ENCODE measurements around the gene SPTB. TPM values are rescaled to one million over a fixed set of nuclear protein-coding genes. Genes with fewer than 3 reads are reported as not detected.

SPTB gene
- total RNA-seq, 1 donor from 2014 or later, result 0.10 TPM

DNA sequence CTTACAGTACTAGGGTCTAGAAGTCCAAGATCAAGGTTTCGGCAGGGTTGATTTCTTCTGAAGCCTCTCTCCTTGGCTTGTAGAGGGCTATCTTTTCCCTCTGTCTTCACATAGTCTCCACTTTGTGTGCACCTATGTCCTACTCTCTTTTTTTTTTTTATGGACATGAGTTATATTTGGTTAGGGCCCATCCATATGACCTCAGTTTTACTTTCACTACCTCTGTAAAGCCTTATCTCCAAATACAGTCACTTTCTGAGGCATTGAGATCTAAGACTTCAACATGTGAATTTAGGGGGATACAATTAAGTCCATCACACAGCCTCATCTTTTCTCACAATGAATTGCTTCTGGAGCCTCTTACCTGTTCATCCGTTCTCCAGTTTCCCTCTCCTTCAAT, 5.9 kb upstream of the SPTB start:
- no peak for DNase-seq (ENCODE audit: low read depth)

DNA sequence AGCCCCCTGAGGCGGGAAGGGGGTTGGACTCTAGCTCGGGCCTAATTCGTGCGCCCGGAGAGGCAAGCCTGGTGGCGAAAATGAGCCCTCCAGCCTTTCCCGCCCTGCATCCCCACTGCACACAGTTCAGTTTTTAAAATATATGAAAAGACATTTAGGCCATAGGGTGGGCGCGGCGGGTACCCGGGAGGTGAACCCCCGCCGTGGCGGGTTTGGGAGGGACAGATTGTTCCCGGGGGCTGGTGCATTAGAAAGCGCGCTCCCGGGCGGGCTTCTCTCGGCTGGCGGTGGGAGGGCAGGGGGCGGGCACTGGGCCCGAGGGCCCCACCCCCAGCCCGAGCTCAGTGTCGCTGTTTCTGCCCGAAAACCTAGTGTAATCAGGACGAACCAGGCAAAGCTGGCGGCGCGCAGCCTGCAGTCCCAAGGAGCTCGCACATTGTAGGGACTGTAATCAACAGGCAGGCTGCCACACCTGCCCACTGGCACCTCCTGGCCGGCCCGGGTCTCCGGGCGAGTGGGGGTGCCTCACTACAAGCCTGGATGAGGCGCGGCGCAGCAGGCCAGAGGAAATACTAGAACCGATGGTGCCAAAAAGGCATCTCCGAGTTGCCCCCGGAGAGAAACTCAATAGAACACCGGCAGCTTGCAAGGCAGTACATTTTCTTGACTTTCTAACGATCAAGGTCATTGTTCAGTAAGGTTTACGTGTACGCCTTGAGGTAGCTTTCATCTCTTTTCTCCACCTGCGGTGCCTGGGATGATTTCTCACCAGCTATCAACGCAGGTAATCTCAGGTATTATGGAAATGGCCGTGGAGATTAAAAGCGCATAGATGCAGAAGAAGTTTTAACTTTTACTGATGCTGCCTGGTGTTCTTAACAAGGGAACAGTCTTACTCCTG, 764 bp upstream of the SPTB start:
- no peak for DNase-seq (ENCODE audit: low read depth)

DNA sequence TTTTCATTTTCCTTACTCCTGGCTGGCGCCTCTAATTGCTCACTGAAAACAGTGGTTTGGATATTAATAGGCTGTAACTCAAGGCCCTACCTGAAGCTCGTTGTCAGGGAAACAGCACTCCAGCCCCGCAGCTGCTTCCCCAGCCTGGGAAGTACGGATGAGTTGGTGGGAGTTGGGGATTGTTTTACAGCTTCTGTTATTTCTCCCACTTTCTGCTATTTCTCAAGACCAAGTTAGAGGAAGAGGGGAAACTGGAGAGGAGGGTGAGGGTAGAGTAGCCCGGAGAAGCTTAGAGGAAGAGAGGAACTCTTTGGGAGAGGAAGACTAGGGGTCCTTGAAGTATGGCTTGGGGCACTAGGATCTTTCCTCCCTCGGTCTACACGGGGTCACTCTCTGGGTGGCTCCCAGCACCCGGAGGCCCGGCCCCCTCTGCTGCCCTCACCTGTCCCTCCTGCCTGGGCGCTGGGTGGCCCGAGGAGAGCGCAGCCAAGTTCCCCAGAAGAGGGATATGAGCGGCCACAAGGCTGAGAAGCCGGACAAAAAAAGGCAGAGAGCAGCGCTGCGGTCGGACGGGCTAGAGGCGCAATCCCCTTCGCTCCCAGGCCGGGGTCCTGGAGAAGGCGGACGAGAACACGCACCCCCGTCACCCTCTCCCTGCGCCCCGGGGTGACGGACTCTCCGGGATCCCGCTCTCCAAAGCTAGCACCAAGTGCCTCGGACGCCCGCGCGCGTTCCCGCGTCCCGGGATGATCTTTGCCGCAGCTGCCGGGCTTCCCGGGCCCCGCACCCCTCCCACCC, 671 bp downstream of the SPTB start:
- DNase-seq (ENCODE audit: low read depth), result no peak

DNA sequence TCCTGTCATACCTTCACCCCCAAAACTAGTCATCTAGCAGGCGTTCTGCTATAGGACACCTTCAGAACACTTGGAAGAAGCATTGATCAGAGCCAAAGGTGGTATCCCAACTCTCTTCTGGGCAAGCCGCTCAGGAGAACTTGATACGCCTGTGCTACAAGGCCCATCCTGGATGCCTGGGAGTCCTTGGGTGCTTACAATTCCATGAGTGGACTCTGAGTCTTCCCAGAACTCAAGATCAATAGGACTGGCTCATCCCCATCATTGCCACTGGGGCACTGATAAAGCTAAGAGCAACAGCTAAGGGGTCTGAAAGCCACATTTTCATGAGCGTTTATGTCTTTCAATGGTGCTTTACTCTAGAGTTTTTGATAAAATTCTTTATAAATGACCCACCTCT, 1.9 kb downstream of the SPTB start:
- no peak for DNase-seq (ENCODE audit: low read depth)

DNA sequence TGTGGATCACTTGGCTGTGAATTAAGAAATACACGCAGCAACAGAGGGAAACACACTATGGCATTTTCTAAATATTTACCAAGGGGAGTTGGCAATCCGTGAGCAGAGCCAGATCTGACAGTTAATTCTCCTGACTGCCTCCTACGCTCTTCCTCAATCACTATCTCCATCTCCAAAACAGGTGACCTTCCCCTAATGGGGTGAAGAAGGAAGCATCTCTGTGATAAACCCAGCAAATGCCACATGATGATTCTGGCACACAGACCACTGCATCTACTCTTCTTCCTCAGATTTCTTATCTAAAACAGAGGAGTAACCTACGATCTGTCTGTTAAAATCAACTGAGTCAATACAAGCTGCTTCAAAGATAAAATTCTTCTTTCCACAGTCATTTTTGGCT, 4.4 kb downstream of the SPTB start:
- DNase-seq (ENCODE audit: low read depth), result no peak

DNA sequence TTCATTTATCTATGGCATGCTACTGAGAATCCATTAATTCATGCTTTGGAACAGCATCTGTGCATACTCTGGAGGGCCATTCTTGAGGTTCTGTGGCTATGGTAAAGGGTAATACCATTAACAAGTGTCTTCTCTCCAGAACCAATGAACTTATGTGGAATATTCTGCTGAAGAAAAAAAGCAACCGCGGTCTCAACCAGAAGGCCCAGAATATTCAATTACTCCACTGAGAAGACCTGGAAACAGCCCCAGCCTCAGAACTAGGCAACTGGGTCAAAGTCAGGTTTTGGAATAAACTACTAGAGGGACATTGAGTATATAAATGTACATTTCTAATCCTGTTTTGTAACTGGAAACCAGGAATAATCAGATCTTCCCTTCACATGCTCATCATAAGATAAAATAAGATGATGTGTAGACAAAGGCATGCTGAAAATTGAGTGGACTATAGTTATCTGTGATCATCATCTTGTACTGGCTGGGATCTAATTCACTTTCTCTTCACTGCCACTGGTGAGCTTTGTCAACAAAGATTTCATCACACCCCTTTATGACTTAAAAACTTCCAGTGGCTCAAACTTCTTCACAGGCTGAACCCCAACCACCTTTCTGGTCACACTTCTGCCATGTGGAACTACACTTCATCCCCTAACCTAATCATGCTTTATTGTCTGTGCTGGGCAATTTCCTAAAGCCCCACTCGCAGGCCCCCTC, 6.0 kb downstream of the SPTB start:
- DNase-seq (ENCODE audit: low read depth), result no peak

DNA sequence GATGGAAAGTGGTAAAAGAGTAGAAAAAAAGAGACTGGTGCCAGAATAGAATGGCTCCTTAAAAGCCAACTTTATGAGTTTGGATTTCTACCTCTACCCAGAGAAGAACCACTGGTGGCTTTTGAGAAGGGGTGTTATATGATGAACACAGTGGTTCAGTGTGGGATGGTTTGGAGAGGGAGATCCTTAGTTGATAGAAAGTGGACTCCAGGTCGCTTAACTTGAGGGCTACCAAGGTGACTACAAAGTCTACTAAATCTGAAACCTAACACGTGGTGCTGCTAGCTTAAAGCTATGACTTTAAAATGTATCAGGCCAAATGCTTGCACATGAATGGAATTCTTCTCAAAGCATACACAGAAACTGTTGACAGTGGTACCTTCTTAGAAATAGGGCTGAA, 8.4 kb downstream of the SPTB start:
- no peak for DNase-seq (ENCODE audit: low read depth)

DNA sequence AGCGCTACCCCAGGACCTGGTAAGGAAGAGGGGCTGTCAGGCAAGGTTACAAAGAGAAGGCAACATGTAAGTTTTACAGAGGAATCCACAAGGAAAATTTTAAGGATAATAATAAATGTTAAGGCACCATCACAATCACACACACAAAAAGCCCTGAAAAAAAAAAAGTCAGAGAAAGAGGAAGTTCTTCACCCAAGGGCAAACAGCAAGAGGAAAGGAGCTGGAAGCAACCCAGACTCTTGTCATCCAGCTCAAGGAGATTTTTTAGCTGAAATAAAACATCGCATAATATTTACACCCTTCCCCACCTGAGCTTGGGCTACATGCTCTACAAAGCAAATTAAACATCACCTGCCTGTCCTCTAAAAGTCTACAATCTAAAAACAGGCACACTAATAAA, 9.5 kb downstream of the SPTB start:
- no peak for DNase-seq (ENCODE audit: low read depth)

DNA sequence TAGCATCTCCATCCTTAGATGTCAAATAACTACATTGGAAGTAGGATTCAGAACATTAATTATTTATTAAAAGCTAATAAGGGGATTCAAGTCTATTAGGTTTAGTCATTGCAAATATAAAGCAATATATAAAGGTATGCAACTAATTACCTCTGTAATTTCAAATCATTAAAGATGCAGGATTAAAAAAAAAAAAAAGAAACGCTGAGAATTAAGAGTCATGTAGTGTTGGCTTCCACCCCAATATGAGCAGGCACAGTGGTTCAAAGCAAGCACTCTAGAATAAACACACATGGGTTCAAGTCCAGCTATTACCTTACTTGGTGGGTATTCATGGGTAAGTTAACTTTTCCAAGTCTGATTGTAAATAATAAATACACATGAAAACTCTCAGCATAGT, 10.9 kb downstream of the SPTB start:
- DNase-seq (ENCODE audit: low read depth), result no peak

DNA sequence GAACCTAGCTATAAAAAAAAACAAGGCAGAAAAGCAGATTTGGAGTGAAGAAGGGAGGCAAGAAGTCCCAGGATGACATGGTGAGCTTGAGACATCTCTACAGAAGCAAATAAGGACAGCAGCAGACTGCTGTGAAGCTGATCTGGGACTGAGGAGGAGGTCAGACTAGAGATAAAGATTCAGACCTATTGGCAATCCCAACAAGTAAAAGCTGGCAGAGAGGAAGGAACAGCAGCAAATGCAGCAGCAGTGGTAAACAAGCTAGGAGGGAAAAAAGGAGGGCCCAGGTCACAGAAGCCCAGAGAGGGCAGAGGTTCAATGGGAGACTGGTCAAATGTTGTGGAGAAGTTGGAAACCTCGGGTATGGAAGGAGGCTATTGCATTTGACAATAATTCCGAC, 11.3 kb downstream of the SPTB start:
- no peak for DNase-seq (ENCODE audit: low read depth)

DNA sequence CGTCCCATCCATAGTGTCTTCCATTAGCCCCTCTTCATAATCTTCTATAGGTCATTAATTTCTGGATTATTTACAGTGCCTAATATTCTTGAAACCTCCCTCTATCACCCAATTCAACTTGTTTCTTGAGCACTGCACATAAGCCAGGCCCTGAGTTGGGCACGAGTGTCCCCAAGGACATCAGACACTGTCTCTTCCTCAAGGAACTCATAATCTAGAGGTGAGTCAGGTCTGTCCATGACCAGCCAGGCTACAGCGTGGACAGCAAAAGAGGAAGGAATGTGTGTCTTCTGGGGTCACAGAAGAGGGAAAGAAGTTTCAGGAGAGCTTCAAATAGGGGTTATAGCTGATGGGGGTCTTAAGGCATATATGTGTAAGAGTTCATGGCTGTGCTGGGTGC, 12.5 kb downstream of the SPTB start:
- DNase-seq (ENCODE audit: low read depth), result no peak

DNA sequence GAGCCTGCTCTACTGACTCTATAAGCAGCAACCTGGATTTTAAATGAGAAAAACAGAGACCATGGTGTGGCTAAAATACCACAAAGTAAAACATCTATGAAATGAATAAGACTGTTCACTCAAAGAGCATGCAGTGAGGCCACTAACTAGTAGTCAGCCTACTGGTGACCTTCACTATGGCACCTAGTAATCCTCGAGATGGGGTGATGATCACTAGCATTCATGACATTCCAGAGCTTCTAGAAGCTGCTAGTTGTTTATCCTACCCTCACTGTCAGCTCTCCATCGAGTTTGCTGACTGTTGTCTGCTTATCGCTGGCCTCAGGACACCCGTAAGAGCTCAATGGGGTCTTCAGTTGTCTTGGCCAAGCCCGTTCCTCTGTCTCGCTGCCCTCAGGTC, 13.7 kb downstream of the SPTB start:
- no peak for DNase-seq (ENCODE audit: low read depth)

DNA sequence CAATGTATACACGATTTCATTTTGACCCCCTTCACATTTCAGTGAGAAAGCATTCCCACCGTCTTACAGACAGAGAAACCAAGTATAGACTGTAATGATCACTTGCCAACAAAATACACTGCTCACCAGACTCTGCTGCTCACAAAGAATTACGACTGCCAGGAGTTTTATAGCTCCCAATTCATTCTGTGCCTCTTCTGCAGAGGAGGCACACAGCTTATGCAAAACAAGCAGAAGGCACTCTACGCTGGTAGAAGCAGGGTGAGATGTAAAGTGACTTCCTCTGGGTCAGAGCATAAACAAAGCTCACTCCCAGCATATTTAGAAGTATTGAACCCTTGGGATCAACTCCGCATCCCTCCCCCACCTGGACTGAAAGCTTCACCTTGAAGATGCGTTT, 14.6 kb downstream of the SPTB start:
- no peak for DNase-seq (ENCODE audit: low read depth)

DNA sequence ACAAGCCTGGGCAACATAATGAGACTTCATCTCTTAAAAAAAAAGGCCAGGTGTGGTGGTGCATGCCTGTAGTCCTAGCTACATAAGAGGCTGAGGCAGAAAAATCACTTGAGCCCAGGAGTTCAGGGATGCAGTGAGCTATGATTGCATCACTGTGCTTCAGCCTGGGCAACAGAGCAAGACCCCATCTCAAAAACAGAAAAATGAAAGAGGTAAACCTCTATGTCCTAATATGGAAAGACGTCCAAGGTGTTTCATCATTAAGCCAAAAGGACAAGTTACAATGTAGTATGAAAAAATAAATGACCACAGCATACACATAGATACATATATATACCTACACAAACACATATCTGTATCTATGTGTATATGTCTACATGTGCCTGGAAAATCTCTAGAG, 15.4 kb downstream of the SPTB start:
- no peak for DNase-seq (ENCODE audit: low read depth)

DNA sequence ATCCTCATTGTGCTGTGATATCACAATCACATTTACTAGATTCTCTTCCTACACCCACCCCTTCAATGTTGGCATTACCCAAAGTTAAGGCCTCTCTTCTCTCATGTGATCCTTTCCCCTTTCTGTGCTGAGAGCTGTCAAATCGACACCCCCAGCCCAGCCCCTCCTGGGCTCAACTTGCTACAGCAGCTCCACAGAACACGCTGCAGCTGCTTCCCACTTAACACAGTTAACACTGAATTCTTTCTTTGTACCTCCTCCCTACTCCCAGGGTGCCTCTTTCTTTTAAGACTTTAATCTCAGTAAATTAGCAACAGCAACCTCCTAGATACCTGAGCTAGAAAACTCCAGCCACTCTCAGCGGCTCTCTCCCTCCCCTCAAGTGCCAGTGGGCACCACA, 17.8 kb downstream of the SPTB start:
- no peak for DNase-seq (ENCODE audit: low read depth)

DNA sequence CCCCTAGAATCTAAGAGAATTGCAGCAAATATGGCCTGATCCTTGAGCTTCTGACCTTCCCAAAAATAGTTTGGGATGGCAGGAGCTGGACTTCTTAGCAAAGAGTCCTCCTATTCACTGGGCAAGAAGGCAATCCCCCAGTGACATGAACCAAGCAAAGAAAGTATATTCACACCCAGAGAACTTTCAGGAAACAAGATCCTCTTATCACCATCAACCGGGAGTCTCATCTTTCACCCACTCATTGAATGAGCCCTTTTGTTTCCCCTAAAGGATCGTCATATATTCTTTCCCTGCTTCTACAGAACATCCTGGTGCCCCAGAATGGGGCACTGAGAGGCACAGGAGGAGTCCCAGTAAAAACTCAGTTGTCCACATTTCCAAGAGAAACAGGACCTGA, 19.7 kb downstream of the SPTB start:
- DNase-seq (ENCODE audit: low read depth), result no peak

DNA sequence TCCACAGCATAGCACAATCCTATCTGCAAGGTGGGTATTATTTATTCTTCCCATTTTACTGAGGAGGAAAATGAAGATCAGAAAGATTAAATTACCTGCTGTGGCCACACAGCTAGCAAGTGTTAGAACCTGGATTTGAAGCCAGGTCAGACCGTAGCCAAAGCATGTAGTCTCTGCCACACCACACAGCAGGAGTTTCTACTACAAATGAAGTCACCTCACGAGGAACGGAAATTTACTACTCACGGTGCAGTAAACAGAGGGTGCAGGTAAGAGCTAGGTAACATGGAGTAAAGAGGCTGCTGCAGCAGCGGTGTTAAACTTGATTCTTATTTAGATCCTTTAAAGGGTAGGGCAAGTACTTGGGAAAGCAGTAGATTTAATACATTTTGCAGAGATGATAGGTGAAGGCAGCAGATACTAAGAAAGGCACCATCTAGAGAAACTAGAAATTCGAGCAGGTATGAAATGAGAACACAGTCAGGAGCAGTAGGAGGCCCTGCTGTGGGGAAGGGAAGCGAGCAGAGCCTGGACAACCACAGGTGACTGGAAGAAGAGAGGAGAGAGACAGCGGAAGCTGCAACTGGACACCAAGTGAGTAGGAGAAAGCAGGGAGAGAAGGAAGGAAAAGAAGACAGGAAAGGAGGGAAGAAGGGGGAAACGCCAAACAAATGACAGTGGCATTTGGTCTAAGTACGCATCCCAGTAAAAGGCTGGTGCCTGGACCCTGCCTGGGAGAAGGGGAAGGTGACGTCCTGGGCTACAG, 21.5 kb downstream of the SPTB start:
- DNase-seq (ENCODE audit: low read depth), result no peak

DNA sequence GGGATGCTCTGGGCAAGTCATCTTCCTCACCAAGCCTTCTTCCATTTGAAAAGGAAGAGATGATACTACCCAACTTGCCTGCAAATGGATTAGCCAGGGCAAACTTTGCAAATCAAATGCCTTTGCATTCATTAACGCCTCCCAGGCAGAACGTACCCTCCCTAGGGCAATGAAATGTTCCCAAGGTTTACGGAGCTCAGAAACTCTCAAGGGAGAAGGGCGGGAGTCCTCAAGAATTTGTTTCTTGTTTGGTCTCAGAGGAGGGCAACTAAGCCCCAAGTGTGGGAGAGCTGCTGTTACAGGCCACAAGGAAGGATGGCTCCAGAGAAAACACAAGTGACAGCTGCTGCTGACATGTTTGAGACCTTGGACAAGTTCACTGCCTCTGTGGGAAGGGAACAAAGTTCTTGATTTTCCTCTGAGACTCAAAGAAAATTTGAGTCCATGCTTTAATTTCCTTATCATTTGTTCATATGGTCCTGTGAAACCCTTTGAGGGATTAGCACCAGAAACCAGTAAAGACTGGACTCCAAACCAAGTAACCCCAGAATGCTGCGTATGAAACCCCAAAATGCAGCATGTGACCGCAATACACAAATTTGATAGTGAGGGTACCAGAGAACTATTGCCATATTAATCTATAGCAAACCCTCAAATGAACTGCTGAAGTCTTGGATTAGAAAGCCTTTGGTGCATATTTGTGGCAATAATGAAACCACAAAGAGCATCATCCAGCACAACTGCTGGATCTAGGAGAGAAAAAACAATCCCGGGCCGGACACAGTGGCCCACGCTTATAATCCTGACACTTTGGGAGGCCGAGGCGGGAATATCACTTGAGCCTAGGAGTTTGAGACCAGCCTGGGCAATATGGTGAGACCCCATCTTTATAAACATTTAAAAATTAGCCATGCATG, 22.9 kb downstream of the SPTB start:
- no peak for DNase-seq (ENCODE audit: low read depth)

DNA sequence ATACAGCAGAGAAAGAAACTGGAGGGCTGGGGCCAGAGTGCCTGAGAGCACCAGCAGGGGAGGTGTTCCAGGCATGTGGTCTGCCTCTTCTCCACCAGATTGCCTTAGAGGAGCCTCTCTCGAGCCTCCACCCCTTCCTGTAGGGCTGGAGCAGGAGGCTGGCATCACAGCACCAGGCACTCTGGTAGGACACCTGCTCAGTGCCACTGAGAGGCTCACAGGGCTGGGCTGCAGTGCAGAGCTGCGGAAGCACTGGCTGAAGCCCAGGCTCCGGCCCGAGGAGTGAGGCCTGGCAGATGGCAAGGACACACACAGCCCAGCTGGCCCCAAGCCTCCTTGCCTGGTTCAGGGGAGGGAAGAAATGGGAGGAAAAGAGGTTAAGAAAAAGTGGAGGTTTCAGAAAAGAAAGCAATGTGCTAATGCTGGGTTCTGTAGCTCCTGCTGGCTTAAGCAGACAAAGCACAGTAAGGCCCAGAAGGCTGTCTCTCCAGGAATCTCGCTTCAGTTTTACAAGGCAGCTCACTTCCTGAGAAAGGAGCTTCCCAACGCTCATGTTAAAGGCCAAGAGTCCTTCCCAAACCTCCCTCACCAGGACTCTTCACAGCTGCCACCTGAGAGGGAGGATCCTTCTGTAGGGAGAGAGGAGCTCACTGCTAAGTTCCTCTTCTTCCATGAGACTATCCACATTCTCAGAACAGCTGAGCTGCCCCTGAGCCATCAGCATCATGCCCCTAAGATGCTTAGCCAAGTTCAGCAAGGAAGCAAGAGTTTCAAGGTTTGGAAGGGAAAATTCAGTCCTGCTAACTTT, 23.8 kb downstream of the SPTB start:
- no peak for DNase-seq (ENCODE audit: low read depth)

Data from renal cortical epithelial cell (primary cell).